ENCODE results near the gene HSD17B1. TPM values are rescaled to one million over a fixed set of nuclear protein-coding genes. Genes with fewer than 3 reads are reported as not detected.

Gene HSD17B1
- total and polyA plus RNA-seq, 2 of the 13 experiments (the other 11 are each of a cell fraction or from before 2014, with no cell fraction given): 0.54 to 0.93 TPM

GRCh38 chr17:42536048-42536371, 16.7 kb upstream of the HSD17B1 start, which contains the start of gene NAGLU (continued):
- TF ChIP-seq UBTF (CRISPR knock-in tag; IDR thresholded peaks at IDR 0.05) (no peak), CAMTA2 (CRISPR knock-in tag; IDR thresholded peaks at IDR 0.05; ENCODE audit: borderline replicate concordance) (no peak), BATF2 (CRISPR knock-in tag; IDR thresholded peaks at IDR 0.05) (peak; percentile 61; the same call in 1 of the 2 replicates), CCAR2 (optimal IDR thresholded peaks at IDR 0.05; ENCODE audit: low read depth, low read length) (no peak), SMC3 (IDR thresholded peaks at IDR 0.05; ENCODE audit: low read length) (no peak), ZNF484 (CRISPR knock-in tag; IDR thresholded peaks at IDR 0.05; ENCODE audit: borderline replicate concordance, low read depth) (no peak), CC2D1A (CRISPR knock-in tag; IDR thresholded peaks at IDR 0.05) (no peak), RAD51 (IDR thresholded peaks at IDR 0.05; ENCODE audit: borderline replicate concordance) (peak; percentile 71), ZNF232 (CRISPR knock-in tag; IDR thresholded peaks at IDR 0.05; ENCODE audit: borderline replicate concordance) (peak; percentile 88; the same call in 1 of the 2 replicates), ZNF674 (CRISPR knock-in tag; IDR thresholded peaks at IDR 0.05; ENCODE audit: low read depth) (no peak), NPAS2 (CRISPR knock-in tag; IDR thresholded peaks at IDR 0.05; ENCODE audit: borderline replicate concordance) (no peak), ZBTB2 (CRISPR knock-in tag; IDR thresholded peaks at IDR 0.05; ENCODE audit: low read depth) (0 out of 2 replicates have a peak, but pooled peaks have one; percentile 61), CREB1 (IDR thresholded peaks at IDR 0.05) (no peak), CREB1 (CRISPR knock-in tag; IDR thresholded peaks at IDR 0.05) (no peak), YEATS2 (CRISPR knock-in tag; IDR thresholded peaks at IDR 0.05; ENCODE audit: borderline replicate concordance) (peak; percentile 68; the same call in 1 of the 2 replicates), ZNF329 (CRISPR knock-in tag; IDR thresholded peaks at IDR 0.05; ENCODE audit: low read depth) (no peak; the same call in 1 of the 2 replicates), MLXIP (CRISPR knock-in tag; IDR thresholded peaks at IDR 0.05; ENCODE audit: borderline replicate concordance) (no peak), HNRNPK (IDR thresholded peaks at IDR 0.05; ENCODE audit: low read depth, low read length, poor library complexity, severe bottlenecking) (no peak), FOXC1 (CRISPR knock-in tag; IDR thresholded peaks at IDR 0.05; ENCODE audit: borderline replicate concordance) (0 out of 2 replicates have a peak, but pooled peaks have one; percentile 56), GABPB1 (CRISPR knock-in tag; IDR thresholded peaks at IDR 0.05) (peak; percentile 61), ZNF230 (CRISPR knock-in tag; IDR thresholded peaks at IDR 0.05) (0 out of 2 replicates have a peak, but pooled peaks have one; percentile 2), KLF6 (CRISPR knock-in tag; IDR thresholded peaks at IDR 0.05) (peak; percentile 52; the same call in 1 of the 2 replicates), ZNF547 (CRISPR knock-in tag; IDR thresholded peaks at IDR 0.05) (peak; percentile 50; the same call in 1 of the 2 replicates)
